Heart left ventricle (tissue), 16 donors: Measurements from ENCODE around the gene GALNT9. TPM values are rescaled to one million over a fixed set of nuclear protein-coding genes. Genes with fewer than 3 reads are reported as not detected.

Source experiments
- ATAC-seq, 4 donors: fragments of 200-7000 bp; cut with Tn5 transposase; one replicate each; pipeline ENCODE4 v1.9.1; 2020 to 2022; ENCODE audit warnings: moderate library complexity in 4 of 4, mild to moderate bottlenecking in 3 of 4, moderate number of reproducible peaks in 1 of 4
- DNase-seq, 5 donors: peaks; one replicate each; pipeline ENCODE4 v3.0.0-alpha.2; 2020
- H3K27ac ChIP-seq, 12 donors: fragments of 200-600 bp; sonication (generic) in 4 of 12; one replicate each; pipeline versions ENCODE4 v1.5.0 to v1.8.0; 2016 to 2022; ENCODE audit warnings: mild to moderate bottlenecking in 2 of 12
- H3K27me3 ChIP-seq, 9 donors: fragments of 200-600 bp; sonication (generic) in 2 of 9; one replicate each; pipeline versions ENCODE4 v1.5.1 to v1.8.0; 2016 to 2022; ENCODE audit warnings: mild to moderate bottlenecking in 3 of 9
- H3K36me3 ChIP-seq, 9 donors: fragments of 200-600 bp; sonication (generic) in 2 of 9; one replicate each; pipeline versions ENCODE4 v1.5.0 to v1.8.0; 2018 to 2022; ENCODE audit warnings: mild to moderate bottlenecking in 2 of 9
- H3K4me1 ChIP-seq, 12 donors: fragments of 200-600 bp; sonication (generic) in 4 of 12; one replicate each; pipeline versions ENCODE4 v1.5.0 to v1.8.0; 2016 to 2022; ENCODE audit warnings: mild to moderate bottlenecking in 3 of 12
- H3K4me3 ChIP-seq, 12 donors: fragments of 200-600 bp; sonication (generic) in 4 of 12; one replicate each; pipeline versions ENCODE4 v1.5.0 to v1.8.0; 2017 to 2022; ENCODE audit warnings: mild to moderate bottlenecking in 9 of 12, moderate library complexity in 4 of 12
- H3K9me3 ChIP-seq, 12 donors: fragments of 200-600 bp; sonication (generic) in 4 of 12; one replicate each; pipeline versions ENCODE4 v1.5.0 to v1.8.0; 2016 to 2022; ENCODE audit warnings: mild to moderate bottlenecking in 1 of 12
- POLR2A ChIP-seq, 2 donors: fragments of 450-650 bp; IDR thresholded peaks; one replicate each; pipeline ENCODE4 v1.6.1; 2017; ENCODE audit warnings: antibody characterized with exemption in 2 of 2, mild to moderate bottlenecking in 2 of 2, moderate library complexity in 2 of 2
- WGBS, 4 donors: extraction: QIAGEN DNeasy Blood & Tissue Kit in 2 of 4; methylation state at CpG; one replicate each; pipeline versions ENCODE4 v1.1.5 to v1.1.7; 2013 to 2018; 5-methylcytosine and 5-hydroxymethylcytosine counted together
- intact Hi-C, 10 donors: fragments of 100-400 bp; cut with DNase I; formaldehyde crosslinking; loops; one replicate each; pipeline versions ENCODE4 v1.11.1 to v1.14.2; 2022
- polyA plus RNA-seq, 2 donors: library from polyadenylated mRNA; stranded (reverse); fragments of 200-250 nt; gene quantifications; one replicate each; pipeline ENCODE4 v1.2.3, GENCODE V29; 2013
- total RNA-seq, 9 donors: library from RNA; depleted of rRNA in 2 of 9; stranded (reverse); fragments of >200 nt in 2 of 9; fragmentation: NEBNext Ultra II Directional in 3 of 9; extraction: Animal tissue kit (Norgen Biotek cat#: 25700) in 3 of 9; gene quantifications; one replicate each; pipeline versions ENCODE4 v1.1.0 to v1.2.4, GENCODE V29; 2016 to 2023
- TF ChIP-seq, protein P1 (sequence below), 12 donors: fragments of 200-600 bp; sonication (generic) in 4 of 12; IDR thresholded peaks; one replicate each; pipeline versions ENCODE4 v1.5.0 to v1.8.0; 2018 to 2022; ENCODE audit warnings: antibody characterized with exemption in 12 of 12, mild to moderate bottlenecking in 5 of 12
- donor health status: ischemic (EF 13 %, LVEDD 7.1; RV severe dilation, severe dysfunction).
- donor health status: healthy with polysubstance abuse.
- donor health status: DM: no; HTN: yes; CAD: no.
- donor health status: DM: no; HTN: no; CAD: no.
- donor health status: ischemic (EF 25% LVEDD 6.9; RV normal size, moderate dysfunction).
- donor health status: ischemic (EF 25% LVEDD 5.7; RV mildly dilated, moderate dysfunction).
- donor health status: healthy.
- donor health status: DM: yes; HTN: yes; CAD: no.
- donor health status: ischemic (EF 35%, LVEDD 5.7; RV mildly dilated, moderate dysfunction).
- donor health status: nonischemic (EF 11% LVEDD 7.7; RV severe dilation, severe dysfunction).
- donor health status: DM: yes; HTN: yes; CAD: no.
- donor health status: PGD.
- donor health status: ischemic (EF 29% LVEDD 5.4; RV normal size, mild dysfunction).
- donor health status: nonischemic (EF 23%, LVEDD 6.1; RV moderate dilation, normal function).

Gene GALNT9
- total and polyA plus RNA-seq, 11 donors = 10.3 TPM; not detected in 10

DNA sequence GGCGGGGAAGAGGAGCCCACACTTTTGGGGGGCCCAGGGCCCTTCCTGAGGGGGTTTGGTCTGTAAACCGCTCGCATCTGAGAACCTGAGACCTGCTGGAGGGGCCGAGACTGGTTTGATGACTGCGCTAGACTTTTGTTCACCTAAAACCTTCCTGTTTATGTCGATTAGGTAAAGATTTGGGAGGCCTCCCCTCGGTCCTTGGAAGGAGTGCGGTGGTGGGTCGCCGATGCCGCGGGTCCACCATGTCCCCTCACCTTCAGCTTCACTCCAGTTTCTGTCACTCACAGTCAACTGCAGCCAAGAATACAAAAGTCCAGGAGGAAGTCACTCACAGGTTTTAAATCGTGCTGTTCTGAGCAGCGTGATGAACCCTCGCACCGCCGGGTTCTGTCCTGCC, 10.5 kb upstream of the GALNT9 start:
- TF ChIP-seq, protein P1, sequence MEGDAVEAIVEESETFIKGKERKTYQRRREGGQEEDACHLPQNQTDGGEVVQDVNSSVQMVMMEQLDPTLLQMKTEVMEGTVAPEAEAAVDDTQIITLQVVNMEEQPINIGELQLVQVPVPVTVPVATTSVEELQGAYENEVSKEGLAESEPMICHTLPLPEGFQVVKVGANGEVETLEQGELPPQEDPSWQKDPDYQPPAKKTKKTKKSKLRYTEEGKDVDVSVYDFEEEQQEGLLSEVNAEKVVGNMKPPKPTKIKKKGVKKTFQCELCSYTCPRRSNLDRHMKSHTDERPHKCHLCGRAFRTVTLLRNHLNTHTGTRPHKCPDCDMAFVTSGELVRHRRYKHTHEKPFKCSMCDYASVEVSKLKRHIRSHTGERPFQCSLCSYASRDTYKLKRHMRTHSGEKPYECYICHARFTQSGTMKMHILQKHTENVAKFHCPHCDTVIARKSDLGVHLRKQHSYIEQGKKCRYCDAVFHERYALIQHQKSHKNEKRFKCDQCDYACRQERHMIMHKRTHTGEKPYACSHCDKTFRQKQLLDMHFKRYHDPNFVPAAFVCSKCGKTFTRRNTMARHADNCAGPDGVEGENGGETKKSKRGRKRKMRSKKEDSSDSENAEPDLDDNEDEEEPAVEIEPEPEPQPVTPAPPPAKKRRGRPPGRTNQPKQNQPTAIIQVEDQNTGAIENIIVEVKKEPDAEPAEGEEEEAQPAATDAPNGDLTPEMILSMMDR (IDR thresholded peaks at IDR 0.05) = no peak
- TF ChIP-seq POLR2A (IDR thresholded peaks at IDR 0.05) = no peak
- no peak overlapping the region for H3K4me3 ChIP-seq
- intact Hi-C loops = no loop called here
- no peak overlapping the region for H3K27ac ChIP-seq
- 83 to 89% (median 86%) methylated on average over 16 to 17 of the region's 17 CpGs for WGBS, 4 donors
- no peaks in the 10 kb centered on the region for H3K36me3 ChIP-seq
- peaks cover 0 to 6% (median 0%) of the 10 kb centered on the region in 12 donors for H3K9me3 ChIP-seq
- DNase-seq (no peak), ATAC-seq (no peak)
- no peaks in the 10 kb centered on the region for H3K4me1 ChIP-seq
- peaks cover 0 to 56% (median 3%) of the 10 kb centered on the region in 9 donors for H3K27me3 ChIP-seq

DNA sequence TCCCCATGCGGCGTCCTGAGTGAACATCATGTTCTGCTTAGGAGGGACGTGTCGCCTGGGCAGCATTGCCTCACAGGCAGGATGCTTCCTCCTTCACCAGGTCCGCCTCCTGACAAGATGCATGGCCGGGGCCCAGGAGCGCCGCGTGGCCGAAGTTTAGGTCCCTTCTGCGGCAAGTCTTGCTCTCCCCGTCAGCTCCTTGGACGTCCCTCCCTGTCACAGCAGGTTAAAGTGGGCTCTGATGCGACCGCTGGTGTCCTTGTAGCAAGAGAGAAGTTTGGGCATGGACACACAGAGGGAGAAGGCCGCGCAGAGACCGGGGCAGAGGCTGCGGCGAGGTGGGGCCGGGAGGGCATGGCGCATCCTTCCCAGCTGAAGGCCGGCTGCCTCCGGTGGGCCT, 9.4 kb upstream of the GALNT9 start:
- H3K27ac ChIP-seq = no peak overlapping the region
- WGBS, 4 donors = 87 to 90% (median 88%) methylated on average over 16 to 24 of the region's 24 CpGs
- H3K9me3 ChIP-seq = peaks cover 0 to 6% (median 0%) of the 10 kb centered on the region in 12 donors
- H3K36me3 ChIP-seq = no peaks in the 10 kb centered on the region
- no peak overlapping the region for H3K4me3 ChIP-seq
- TF ChIP-seq POLR2A (IDR thresholded peaks at IDR 0.05) = no peak
- TF ChIP-seq, protein P1 (IDR thresholded peaks at IDR 0.05) = no peak
- no peak for ATAC-seq
- H3K4me1 ChIP-seq = no peaks in the 10 kb centered on the region
- H3K27me3 ChIP-seq = peaks cover 0 to 63% (median 8%) of the 10 kb centered on the region in 9 donors
- intact Hi-C loops = no loop called here
- no peak for DNase-seq

DNA sequence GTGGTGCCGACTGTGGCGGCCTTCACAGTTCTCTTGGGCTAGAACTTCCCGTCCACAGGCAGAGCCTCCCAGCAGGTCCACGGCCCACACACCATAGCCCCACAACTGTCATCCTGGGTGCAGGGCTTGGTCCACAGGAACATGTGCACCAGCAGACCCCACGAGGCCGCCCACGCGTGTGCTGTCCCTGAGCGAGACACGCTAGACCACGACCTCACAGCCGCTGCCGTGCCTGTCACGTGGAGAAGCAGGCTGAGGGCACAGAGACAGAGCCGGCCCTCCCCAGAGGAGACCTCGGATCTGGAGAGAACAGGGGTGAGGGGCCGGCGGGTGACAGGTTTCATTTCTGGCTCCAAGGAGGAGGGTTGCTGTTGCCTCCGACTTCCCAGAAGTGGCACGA, 8.9 kb upstream of the GALNT9 start:
- Histone ChIP-seq H3K27me3 (peaks cover 0 to 68% (median 8%) of the 10 kb centered on the region in 9 donors), H3K4me1 (no peaks in the 10 kb centered on the region), H3K36me3 (no peaks in the 10 kb centered on the region), H3K9me3 (peaks cover 0 to 6% (median 0%) of the 10 kb centered on the region in 12 donors), H3K27ac (no peak overlapping the region), H3K4me3 (no peak overlapping the region)
- whole genome bisulfite sequencing, 4 donors = 86 to 93% (median 88%) methylated on average over 11 to 20 of the region's 20 CpGs
- intact Hi-C loops = no loop called here
- TF ChIP-seq, protein P1 (IDR thresholded peaks at IDR 0.05) = no peak
- no peak for TF ChIP-seq POLR2A (IDR thresholded peaks at IDR 0.05)
- ATAC-seq = no peak
- DNase-seq = no peak

DNA sequence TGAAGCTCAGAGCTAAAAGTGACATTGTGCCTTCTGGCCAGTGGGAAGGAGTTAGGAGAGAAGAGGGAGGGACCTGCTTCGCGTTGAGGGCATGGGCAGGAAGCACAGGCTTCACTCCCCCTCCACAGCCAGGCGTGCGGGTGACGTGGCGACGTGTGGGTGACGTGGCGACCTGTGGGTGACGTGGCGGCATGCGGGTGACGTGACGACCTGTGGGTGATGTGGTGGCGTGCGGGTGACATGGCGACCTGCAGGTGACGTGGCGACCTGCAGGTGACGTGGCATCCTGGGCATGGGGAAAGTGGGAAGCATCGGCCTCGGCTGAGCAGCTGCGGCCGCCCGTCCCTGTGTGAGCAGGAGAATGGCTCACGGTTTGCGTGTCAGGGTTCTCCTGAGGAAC, 8.2 kb upstream of the GALNT9 start:
- intact Hi-C loops = no loop called here
- Histone ChIP-seq H3K4me3 (no peak overlapping the region), H3K9me3 (peaks cover 0 to 6% (median 0%) of the 10 kb centered on the region in 12 donors), H3K27me3 (peaks cover 0 to 73% (median 8%) of the 10 kb centered on the region in 9 donors), H3K4me1 (no peaks in the 10 kb centered on the region), H3K27ac (no peak overlapping the region), H3K36me3 (no peaks in the 10 kb centered on the region)
- ATAC-seq (no peak), DNase-seq (no peak)
- TF ChIP-seq, protein P1 (IDR thresholded peaks at IDR 0.05) = no peak
- TF ChIP-seq POLR2A (IDR thresholded peaks at IDR 0.05) = no peak
- 77 to 85% (median 84%) methylated on average over 25 to 27 of the region's 27 CpGs for WGBS, 4 donors
